GM13976 (cell line): Measurements from ENCODE around the gene TBRG4.

ENCODE experiments used
- DNase-seq: peaks from one replicate; pipeline ENCODE4 v3.0.0; 2012; ENCODE audit warnings: low spot score
- in situ Hi-C: fragments of 300-500 bp; cut with MboI; formaldehyde crosslinking; loops from one replicate; pipeline ENCODE4 v1.12.0; 2022; ENCODE audit warnings: low sequenced_read_pairs, mixed read lengths, inconsistent platforms; ENCODE audit not compliant: unreplicated experiment
- TF ChIP-seq, protein P1 (sequence below): IDR thresholded peaks from 2 replicates; pipeline ENCODE4 v1.5.1; 2012; ENCODE audit warnings: borderline replicate concordance, mild to moderate bottlenecking; ENCODE audit not compliant: insufficient read depth; ENCODE audit errors: extremely low read depth, missing control alignments, control extremely low read depth

Gene TBRG4

DNA sequence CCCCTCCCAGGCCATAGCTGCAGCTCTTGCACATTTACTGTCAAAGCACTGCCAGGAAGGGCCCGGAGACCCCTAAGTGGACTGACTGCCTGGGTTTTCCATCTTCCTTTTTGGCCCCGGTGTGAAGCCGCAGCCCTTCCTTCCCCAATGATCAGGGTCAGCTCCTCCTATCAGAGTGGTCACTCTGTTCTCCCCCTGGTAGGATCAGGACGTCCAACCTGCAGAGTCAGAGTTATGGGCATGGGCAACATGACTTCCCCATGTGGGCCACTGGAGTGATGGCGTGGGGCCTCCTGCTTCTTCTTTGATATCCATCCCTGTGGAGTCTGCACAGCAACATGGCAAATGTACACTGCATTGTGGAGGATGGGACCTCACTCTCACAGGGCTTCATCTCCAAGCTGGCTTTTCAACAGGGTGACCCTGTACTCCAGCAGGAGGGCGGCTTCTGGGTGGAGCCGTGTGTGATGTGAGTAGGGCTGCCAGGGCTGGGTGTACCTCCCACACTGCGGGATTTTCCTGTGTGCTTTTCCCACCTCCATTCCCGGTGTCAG is 39.7 kb upstream of the TBRG4 start:
- in situ Hi-C loops: loop anchor here (10.0 to 25.0 kb wide), 2 partner anchors 104 to 711 kb away; partner anchors contain the start of gene CCDC201
- TF ChIP-seq, protein P1, sequence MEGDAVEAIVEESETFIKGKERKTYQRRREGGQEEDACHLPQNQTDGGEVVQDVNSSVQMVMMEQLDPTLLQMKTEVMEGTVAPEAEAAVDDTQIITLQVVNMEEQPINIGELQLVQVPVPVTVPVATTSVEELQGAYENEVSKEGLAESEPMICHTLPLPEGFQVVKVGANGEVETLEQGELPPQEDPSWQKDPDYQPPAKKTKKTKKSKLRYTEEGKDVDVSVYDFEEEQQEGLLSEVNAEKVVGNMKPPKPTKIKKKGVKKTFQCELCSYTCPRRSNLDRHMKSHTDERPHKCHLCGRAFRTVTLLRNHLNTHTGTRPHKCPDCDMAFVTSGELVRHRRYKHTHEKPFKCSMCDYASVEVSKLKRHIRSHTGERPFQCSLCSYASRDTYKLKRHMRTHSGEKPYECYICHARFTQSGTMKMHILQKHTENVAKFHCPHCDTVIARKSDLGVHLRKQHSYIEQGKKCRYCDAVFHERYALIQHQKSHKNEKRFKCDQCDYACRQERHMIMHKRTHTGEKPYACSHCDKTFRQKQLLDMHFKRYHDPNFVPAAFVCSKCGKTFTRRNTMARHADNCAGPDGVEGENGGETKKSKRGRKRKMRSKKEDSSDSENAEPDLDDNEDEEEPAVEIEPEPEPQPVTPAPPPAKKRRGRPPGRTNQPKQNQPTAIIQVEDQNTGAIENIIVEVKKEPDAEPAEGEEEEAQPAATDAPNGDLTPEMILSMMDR: no peak
- DNase-seq: no peak

DNA sequence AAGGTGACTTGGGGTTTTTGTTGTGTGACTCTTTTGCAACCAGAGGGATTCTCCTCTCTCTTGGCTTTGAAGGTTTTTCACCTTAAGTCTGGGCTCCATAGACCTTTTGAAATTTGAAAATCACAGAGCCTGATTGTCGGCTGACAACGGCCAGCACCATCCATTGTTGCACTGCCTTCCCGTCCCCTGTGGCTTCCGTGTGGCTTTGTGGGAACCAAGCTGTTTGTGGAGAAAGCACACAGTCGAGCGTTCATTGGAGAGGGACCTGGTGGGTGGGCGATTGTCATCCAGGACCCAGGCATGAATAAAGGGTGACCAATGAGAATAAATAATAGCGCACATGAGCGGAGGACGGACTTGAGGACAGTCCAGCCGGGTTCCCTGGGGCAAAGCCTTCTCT is 38.7 kb upstream of the TBRG4 start:
- TF ChIP-seq, protein P1: no peak
- no peak for DNase-seq
- in situ Hi-C loops: loop anchor here (10.0 to 25.0 kb wide), 2 partner anchors 105 to 712 kb away; partner anchors contain the start of gene CCDC201

DNA sequence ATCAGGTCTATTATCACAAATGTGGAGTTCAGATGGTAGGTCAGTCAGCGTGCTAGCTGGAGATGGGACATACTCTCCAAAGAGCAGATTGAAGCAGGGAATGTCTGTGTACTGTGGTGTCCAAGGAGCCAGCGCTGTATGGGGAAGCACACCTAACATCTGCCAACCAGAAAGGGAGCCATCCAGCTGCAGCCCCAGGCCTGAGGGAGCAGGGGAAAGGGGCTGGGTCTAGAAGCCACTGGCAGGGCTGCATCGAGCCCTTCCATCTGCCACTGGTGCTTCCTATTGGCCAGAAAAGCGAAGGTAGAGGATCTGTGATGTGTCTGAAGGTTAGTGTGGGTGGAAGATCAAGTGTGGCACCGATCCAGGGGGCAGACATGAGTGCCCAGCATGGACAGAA is 38.1 kb upstream of the TBRG4 start:
- TF ChIP-seq, protein P1: no peak
- no peak for DNase-seq
- in situ Hi-C loops: loop anchor here (10.0 to 25.0 kb wide), 2 partner anchors 105 to 713 kb away; partner anchors contain the start of gene CCDC201

DNA sequence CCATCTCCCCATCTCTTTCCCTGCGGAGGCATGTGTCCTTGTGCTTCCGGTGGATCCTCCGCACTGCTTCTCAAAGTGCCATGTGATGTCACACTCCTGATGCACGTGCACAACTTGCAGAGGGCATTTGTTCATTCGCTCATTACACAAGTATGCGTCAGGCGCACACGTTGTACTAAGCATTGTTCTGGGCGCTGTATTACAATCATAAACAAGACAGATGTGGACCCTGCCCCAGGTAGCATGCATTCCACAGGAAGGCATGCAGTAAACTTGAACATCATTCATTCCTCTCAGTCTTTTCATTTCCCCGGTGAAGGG is 37.1 kb upstream of the TBRG4 start:
- TF ChIP-seq, protein P1: no peak
- in situ Hi-C loops: no loop called here
- DNase-seq: no peak

DNA sequence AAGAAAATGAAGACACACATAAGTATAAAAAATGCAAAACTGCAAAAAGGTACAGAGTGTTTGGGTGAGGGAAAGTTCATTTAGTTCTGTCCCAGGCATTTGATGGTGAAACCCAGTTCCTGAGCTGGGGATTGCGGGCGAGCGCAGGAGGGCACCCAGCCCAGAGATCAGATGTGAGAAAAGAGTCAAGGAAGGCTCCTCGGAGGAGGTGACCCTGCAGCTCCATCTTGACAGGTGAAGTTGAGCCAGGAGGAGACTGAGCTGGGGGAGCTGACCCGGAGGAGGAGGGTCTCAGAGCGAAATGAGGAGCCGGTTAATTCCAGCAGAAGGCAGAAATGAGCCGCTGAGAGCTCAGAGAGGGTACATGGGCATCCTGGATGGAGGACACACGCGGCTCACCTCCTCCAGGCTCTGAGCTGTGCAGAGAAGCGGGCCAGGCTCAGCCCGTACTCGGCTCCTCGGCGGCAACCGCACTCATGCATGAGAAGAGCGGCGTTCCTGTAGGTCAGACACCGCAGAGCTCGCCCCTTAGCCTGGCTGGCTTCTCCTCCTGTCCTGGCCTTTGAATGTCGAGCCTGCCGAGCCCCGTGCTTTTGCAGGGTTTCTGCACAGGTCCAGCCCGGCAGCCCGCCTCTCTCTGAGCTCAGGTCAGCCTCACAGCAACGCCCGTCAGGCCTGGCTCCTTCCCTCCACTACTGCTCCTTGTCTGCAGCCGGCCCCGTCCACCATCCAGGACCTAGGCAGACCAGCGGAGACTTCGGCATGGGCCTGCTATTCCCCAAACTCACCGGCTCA is 36.6 kb upstream of the TBRG4 start:
- DNase-seq: no peak
- TF ChIP-seq, protein P1: no peak
- in situ Hi-C loops: no loop called here

DNA sequence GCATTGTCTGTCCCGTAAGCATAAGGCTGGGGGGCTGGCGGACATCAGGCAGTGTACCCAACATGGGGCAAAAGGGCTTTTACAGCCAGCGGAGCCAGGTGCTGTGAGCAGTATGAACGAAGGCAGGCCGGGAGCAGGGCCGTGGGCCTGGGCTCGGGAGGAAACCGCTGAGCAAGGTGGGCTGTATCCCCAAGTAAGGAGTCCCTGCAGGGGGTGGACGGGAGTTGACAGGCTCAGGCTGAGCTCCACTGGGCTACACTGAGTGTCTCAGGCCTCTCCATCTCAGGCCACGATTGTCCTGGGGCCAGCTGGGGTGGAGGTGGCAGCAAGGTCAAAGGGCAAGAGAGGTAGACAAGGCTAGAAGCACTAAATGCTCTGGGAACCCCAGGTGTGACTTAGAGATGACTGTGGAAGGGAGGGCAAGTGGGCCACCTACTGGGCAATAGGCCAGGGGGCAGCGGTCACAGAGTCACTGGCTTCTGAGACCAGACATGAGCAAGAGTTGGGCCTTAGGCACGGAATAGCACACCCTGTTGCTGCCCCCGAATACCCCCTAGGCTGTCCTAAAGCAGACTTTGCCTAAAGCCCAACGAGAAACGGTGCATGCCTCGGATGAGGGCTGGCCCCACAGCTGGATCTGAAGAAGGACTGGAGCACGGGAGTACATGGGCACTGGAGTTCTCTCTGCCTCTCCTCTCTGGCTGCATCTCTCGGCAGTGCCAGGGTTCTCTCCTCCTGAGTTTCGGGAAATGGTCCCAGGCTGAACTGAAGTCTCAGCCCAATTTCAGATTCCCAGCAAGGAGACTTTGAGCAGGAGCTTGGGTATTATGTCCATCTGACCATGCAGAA is 35.3 kb upstream of the TBRG4 start:
- no peak for DNase-seq
- in situ Hi-C loops: no loop called here
- TF ChIP-seq, protein P1: no peak
